Cardiac fibroblast (primary cell): ENCODE measurements around the gene SNRPD3.
"Not testable (repeated sequence)": the region's sequence is repeated elsewhere in the genome, so short reads cannot be mapped to it uniquely, and the experiment has no call there.

Experiments
- DNase-seq, 2 donors: peaks; one replicate each; pipeline versions ENCODE4 v3.0.0 to v3.0.0-alpha.2; 2010; ENCODE audit warnings: low read depth in 2 of 2
- H3K4me3 ChIP-seq, 2 donors: replicated peaks in 1 of 2; 1 replicate in 1 of 2; 2 replicates in 1 of 2; pipeline ENCODE4 v1.5.1; 2011; ENCODE audit warnings: low read depth in 2 of 2, low read length in 2 of 2, mild to moderate bottlenecking in 2 of 2, moderate library complexity in 1 of 2
- CTCF ChIP-seq: IDR thresholded peaks from one replicate; pipeline ENCODE4 v1.5.1; 2011; ENCODE audit warnings: low read depth, mild to moderate bottlenecking, low read length, inconsistent platforms

SNRPD3 gene

GRCh38 chr22:24591286-24591830, 35.6 kb downstream of the SNRPD3 start:
- H3K4me3 ChIP-seq = no peak overlapping the region
- TF ChIP-seq CTCF = no peak
- DNase-seq = no peak

GRCh38 chr22:24592058-24592850, 36.5 kb downstream of the SNRPD3 start:
- peak overlapping the region; percentile 51 to 66 for H3K4me3 ChIP-seq
- DNase-seq = peak in 1 of 2 donors; percentile 40
- TF ChIP-seq CTCF = no peak

- H3K4me3 ChIP-seq = peak within 1 kb of the TSS; percentile 51 to 66
- peak; percentile 81 to 93 for DNase-seq
- no peak for TF ChIP-seq CTCF
Observed at GRCh38 chr22:24592851-24593558, 37.2 kb downstream of the SNRPD3 start, which contains the start of gene LRRC75B. TSS of gene LRRC75B (minus strand) at chr22:24593073. CDS start at chr22:24593039, 34 bp downstream.

GRCh38 chr22:24593559-24593835, 37.7 kb downstream of the SNRPD3 start:
- not testable (repeated sequence) for H3K4me3 ChIP-seq

GRCh38 chr22:24593836-24594568, 38.2 kb downstream of the SNRPD3 start:
- DNase-seq = no peak
- no peak overlapping the region for H3K4me3 ChIP-seq
- no peak for TF ChIP-seq CTCF

More at GRCh38 chr22:24593559-24593835, 37.7 kb downstream of the SNRPD3 start:
- not testable (repeated sequence) for DNase-seq

- TF ChIP-seq CTCF = no peak
- no peak for DNase-seq
- H3K4me3 ChIP-seq = no peak overlapping the region
Observed at GRCh38 chr22:24594569-24595120, 38.8 kb downstream of the SNRPD3 start.
